ENCODE measurements around the gene ENC1.

The ENC1 gene

DNA sequence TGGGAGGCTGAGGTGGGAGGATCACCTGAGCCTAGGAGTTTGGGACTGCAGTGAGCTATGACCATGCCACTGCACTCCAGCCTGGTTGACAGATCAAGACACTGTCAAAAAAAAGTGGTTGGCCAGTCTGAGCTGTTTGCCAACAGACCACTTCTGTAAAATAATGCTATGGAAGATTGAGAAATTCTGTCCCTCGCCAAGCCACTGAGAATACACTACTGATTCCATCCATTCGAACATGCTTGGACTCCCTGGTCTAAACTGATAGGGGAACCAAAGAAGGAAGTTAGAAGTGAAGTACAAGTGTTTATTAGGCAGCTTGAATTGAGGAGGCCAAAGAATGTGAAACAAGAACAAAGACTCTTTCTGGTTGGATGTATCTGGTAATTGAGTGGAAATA, 27.2 kb downstream of the ENC1 start:
- H3K9me3 ChIP-seq (ENCODE audit: insufficient read depth, low read length): no peaks in the 10 kb centered on the region
- no peaks in the 10 kb centered on the region for H3F3A ChIP-seq (ENCODE audit: insufficient read depth)
- TF ChIP-seq EZH2phosphoT487 (conservative IDR thresholded peaks at IDR 0.05; ENCODE audit: low read length) (no peak), CTCF (IDR thresholded peaks at IDR 0.05; ENCODE audit: insufficient read depth, low read length, poor library complexity, severe bottlenecking) (no peak)
- no peak overlapping the region for H3K27ac ChIP-seq (ENCODE audit: low read depth, low read length)
- no peaks in the 10 kb centered on the region for H3K27me3 ChIP-seq (ENCODE audit: low read length)
- H3K36me3 ChIP-seq (ENCODE audit: low read length): no peaks in the 10 kb centered on the region
- no peak overlapping the region for H3K4me2 ChIP-seq (ENCODE audit: low read depth, low read length, poor library complexity, severe bottlenecking)
- H2AFZ ChIP-seq (ENCODE audit: low read depth, low read length, severe bottlenecking): no peak overlapping the region
- no peaks in the 10 kb centered on the region for H3K79me2 ChIP-seq (ENCODE audit: insufficient read depth, low read length)
- H3K9ac ChIP-seq (ENCODE audit: low read length): no peak overlapping the region
- no peak overlapping the region for H3K4me3 ChIP-seq (ENCODE audit: insufficient read depth, low read length, poor library complexity, severe bottlenecking)
- H4K20me1 ChIP-seq (ENCODE audit: low read depth, low read length): no peaks in the 10 kb centered on the region
- no peaks in the 10 kb centered on the region for H3K9me2 ChIP-seq (replicated peaks; ENCODE audit: insufficient read depth, low read length)

DNA sequence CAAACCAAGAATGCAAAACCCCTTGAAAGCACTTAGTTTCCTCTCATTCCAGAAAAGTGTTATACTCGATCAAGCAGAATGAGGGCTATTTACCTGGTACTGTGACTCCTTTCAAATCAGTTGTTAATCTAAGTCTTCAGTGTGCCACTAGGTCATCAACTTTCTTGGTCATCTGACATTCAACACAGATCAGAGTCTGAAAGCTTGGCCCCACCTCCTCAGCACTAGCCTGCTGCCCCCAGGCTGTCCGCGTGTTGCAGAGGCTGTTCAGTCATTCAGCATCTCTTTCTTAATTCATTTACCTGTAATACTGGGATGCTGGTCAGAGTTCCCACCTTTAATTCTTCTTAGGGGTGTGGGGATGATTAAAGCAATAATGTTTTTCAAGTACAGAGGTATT, 28.5 kb downstream of the ENC1 start:
- Histone ChIP-seq H3K27ac (ENCODE audit: low read depth, low read length) (no peak overlapping the region), H3K79me2 (ENCODE audit: insufficient read depth, low read length) (no peaks in the 10 kb centered on the region), H3K9ac (ENCODE audit: low read length) (no peak overlapping the region), H3K4me2 (ENCODE audit: low read depth, low read length, poor library complexity, severe bottlenecking) (no peak overlapping the region), H2AFZ (ENCODE audit: low read depth, low read length, severe bottlenecking) (no peak overlapping the region), H3K36me3 (ENCODE audit: low read length) (no peaks in the 10 kb centered on the region), H4K20me1 (ENCODE audit: low read depth, low read length) (no peaks in the 10 kb centered on the region), H3K4me3 (ENCODE audit: insufficient read depth, low read length, poor library complexity, severe bottlenecking) (no peak overlapping the region), H3K9me3 (ENCODE audit: insufficient read depth, low read length) (no peaks in the 10 kb centered on the region), H3K27me3 (ENCODE audit: low read length) (no peaks in the 10 kb centered on the region), H3F3A (ENCODE audit: insufficient read depth) (no peaks in the 10 kb centered on the region), H3K9me2 (replicated peaks; ENCODE audit: insufficient read depth, low read length) (no peaks in the 10 kb centered on the region)
- no peak for TF ChIP-seq CTCF (IDR thresholded peaks at IDR 0.05; ENCODE audit: insufficient read depth, low read length, poor library complexity, severe bottlenecking)
- no peak for TF ChIP-seq EZH2phosphoT487 (conservative IDR thresholded peaks at IDR 0.05; ENCODE audit: low read length)

DNA sequence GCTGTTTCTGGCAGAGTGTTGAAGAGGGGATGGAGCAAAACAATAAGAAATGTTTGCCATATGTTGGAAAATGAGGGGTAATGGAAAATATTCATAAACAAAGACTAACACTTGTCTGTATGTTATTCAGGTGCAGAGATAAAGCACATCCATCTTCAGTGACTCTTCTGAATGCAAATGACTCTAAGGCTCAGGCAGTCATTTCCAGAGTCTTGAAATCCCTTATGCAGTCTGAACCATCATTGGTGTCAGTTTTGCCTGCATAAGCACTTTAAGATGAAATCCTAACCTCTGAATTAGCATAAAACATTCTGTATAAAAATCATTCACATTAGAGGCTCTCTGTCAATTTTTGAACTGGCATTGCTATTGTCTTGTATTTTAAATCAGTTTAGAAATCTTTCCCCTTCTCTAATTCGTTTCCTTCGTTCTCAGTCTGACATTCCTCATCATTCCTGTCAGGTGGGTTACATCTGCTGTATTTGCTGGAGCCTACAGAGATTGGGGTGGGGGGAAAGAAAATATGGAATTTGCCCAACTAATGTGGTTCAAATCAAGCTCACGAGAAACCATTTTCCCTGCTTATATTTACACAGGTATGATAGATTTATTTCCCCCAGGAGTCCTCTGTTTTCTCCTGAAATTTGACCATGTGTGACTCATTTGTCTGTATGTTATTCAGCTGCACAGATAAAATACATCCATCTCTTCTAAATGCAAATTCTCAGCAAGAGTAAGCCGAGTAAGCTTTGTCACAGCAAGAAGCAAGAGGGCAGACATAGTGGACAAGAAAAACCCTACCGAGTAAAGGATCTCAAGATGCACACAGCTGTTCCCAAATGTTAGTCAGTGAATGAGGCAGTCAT, 31.6 kb downstream of the ENC1 start:
- no peaks in the 10 kb centered on the region for H3K9me2 ChIP-seq (replicated peaks; ENCODE audit: insufficient read depth, low read length)
- H3K36me3 ChIP-seq (ENCODE audit: low read length): no peaks in the 10 kb centered on the region
- H3K4me3 ChIP-seq (ENCODE audit: insufficient read depth, low read length, poor library complexity, severe bottlenecking): no peak overlapping the region
- no peak overlapping the region for H3K9ac ChIP-seq (ENCODE audit: low read length)
- no peaks in the 10 kb centered on the region for H4K20me1 ChIP-seq (ENCODE audit: low read depth, low read length)
- H3K27me3 ChIP-seq (ENCODE audit: low read length): no peaks in the 10 kb centered on the region
- TF ChIP-seq EZH2phosphoT487 (conservative IDR thresholded peaks at IDR 0.05; ENCODE audit: low read length) (no peak), CTCF (IDR thresholded peaks at IDR 0.05; ENCODE audit: insufficient read depth, low read length, poor library complexity, severe bottlenecking) (no peak)
- H3K79me2 ChIP-seq (ENCODE audit: insufficient read depth, low read length): no peaks in the 10 kb centered on the region
- H3F3A ChIP-seq (ENCODE audit: insufficient read depth): no peaks in the 10 kb centered on the region
- H2AFZ ChIP-seq (ENCODE audit: low read depth, low read length, severe bottlenecking): no peak overlapping the region
- H3K9me3 ChIP-seq (ENCODE audit: insufficient read depth, low read length): no peaks in the 10 kb centered on the region
- H3K27ac ChIP-seq (ENCODE audit: low read depth, low read length): no peak overlapping the region
- no peak overlapping the region for H3K4me2 ChIP-seq (ENCODE audit: low read depth, low read length, poor library complexity, severe bottlenecking)
